ENCODE results near the gene MINDY4B. TPM values are rescaled to one million over a fixed set of nuclear protein-coding genes. Genes with fewer than 3 reads are reported as not detected.

MINDY4B gene
- total and polyA plus RNA-seq, 2 of the 8 experiments (the other 6 are each of a cell fraction or from before 2014, with no cell fraction given): not detected

- TF ChIP-seq CHD7 (IDR thresholded peaks at IDR 0.05; ENCODE audit: insufficient replicate concordance, low read length): no peak
- no peak for TF ChIP-seq SAP30 (IDR thresholded peaks at IDR 0.05; ENCODE audit: insufficient read depth, insufficient replicate concordance, low read length)
- TF ChIP-seq TCF12 (IDR thresholded peaks at IDR 0.05; ENCODE audit: low read depth, low read length): no peak
- TF ChIP-seq CTCF (IDR thresholded peaks at IDR 0.05; ENCODE audit: control extremely low read depth in 1 of 3, insufficient read depth in 1 of 3, low read depth in 1 of 3, low read length in 3 of 3): no peak
- no peak for TF ChIP-seq BACH1 (IDR thresholded peaks at IDR 0.05; ENCODE audit: low read length)
- TF ChIP-seq KDM5A (IDR thresholded peaks at IDR 0.05; ENCODE audit: low read length): no peak
- no peak for TF ChIP-seq JUN (IDR thresholded peaks at IDR 0.05; ENCODE audit: low read depth, low read length)
- TF ChIP-seq POU5F1 (IDR thresholded peaks at IDR 0.05; ENCODE audit: low read depth, low read length): no peak
Measured at GRCh38 chr3:150905339-150905738, at the start of gene MINDY4B (continued).

Data from H1 (cell line).